ENCODE results near the gene TENM4. TPM values are rescaled to one million over a fixed set of nuclear protein-coding genes. Genes with fewer than 3 reads are reported as not detected.

Gene TENM4
- total and polyA plus RNA-seq, 10 of the 15 experiments (the other 5 are each of a cell fraction or from before 2014, with no cell fraction given), result 0.03 to 0.12 (median 0.06) TPM; not detected in 7

DNA sequence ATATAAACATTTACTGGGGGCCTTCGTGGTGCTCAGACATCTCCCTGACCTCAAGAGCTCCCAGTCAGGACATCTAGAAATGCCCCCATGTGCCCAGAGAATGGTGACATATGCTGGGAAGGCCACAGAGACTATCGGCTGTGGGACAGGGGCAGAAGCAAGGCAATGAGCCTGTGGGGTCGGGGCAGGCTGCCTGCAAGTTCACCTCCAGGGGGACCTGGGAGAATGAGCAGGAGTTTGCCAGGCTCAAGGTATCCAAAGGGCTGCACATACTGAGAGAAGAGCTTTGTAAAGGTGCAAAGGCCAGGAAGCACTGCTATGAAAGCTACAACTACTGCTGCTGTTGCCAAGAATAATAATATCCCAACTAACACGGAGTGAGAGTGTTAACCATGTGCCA lies 233.9 kb downstream of the TENM4 start:
- no peak overlapping the region for H3K4me3 ChIP-seq
- no peaks in the 10 kb centered on the region for H3K9me3 ChIP-seq (replicated peaks; ENCODE audit: control insufficient read depth, insufficient read depth, low read length)
- intact Hi-C loops (cut with micrococcal nuclease; ENCODE audit: unreplicated experiment) (no loop called here), in situ Hi-C loops (cut with MboI) (no loop called here)
- no peak overlapping the region for H2AFZ ChIP-seq (ENCODE audit: control insufficient read depth, low read depth, low read length)
- no peak for DNase-seq (ENCODE audit: low read depth, low spot score)
- H3K4me2 ChIP-seq (ENCODE audit: control insufficient read depth, insufficient read depth), result no peak overlapping the region
- no peak overlapping the region for H3K9ac ChIP-seq (ENCODE audit: control insufficient read depth, insufficient read depth, low read length)
- no peaks in the 10 kb centered on the region for H3K79me2 ChIP-seq (ENCODE audit: control insufficient read depth, insufficient read depth, low read length)
- 13% methylated on average over 4 of the region's 4 CpGs for WGBS (ENCODE audit: insufficient coverage, insufficient replicate concordance, low lambda C conversion rate, missing lambda C conversion rate)
- ChIA-PET SMC1A (ENCODE audit: uncharacterized antibody, unreplicated experiment) (no interaction called here), POLR2A (no interaction called here), RAD21 (ENCODE audit: unreplicated experiment) (no interaction called here), CTCF (no interaction called here)
- no TSS peak for BruUV-seq (replicated peaks)
- H3K27me3 ChIP-seq (replicated peaks in 1 of 2; ENCODE audit: control insufficient read depth in 2 of 2, insufficient read depth in 2 of 2, low read length in 1 of 2), result no peaks in the 10 kb centered on the region
- FAIRE-seq, result peak; percentile 31
- H4K20me1 ChIP-seq (ENCODE audit: control insufficient read depth, insufficient read depth), result no peaks in the 10 kb centered on the region
- no peak overlapping the region for H3K27ac ChIP-seq (ENCODE audit: control insufficient read depth, insufficient read depth)
- TF ChIP-seq SIN3A (IDR thresholded peaks at IDR 0.05; ENCODE audit: low read depth, low read length) (no peak), STAT3 (IDR thresholded peaks at IDR 0.05; ENCODE audit: low read depth, low read length) (no peak), WRNIP1 (IDR thresholded peaks at IDR 0.05; ENCODE audit: borderline replicate concordance, low read depth, low read length) (no peak), KDM1A (IDR thresholded peaks at IDR 0.05; ENCODE audit: borderline replicate concordance) (no peak)
- TF ChIP-seq, protein P1, sequence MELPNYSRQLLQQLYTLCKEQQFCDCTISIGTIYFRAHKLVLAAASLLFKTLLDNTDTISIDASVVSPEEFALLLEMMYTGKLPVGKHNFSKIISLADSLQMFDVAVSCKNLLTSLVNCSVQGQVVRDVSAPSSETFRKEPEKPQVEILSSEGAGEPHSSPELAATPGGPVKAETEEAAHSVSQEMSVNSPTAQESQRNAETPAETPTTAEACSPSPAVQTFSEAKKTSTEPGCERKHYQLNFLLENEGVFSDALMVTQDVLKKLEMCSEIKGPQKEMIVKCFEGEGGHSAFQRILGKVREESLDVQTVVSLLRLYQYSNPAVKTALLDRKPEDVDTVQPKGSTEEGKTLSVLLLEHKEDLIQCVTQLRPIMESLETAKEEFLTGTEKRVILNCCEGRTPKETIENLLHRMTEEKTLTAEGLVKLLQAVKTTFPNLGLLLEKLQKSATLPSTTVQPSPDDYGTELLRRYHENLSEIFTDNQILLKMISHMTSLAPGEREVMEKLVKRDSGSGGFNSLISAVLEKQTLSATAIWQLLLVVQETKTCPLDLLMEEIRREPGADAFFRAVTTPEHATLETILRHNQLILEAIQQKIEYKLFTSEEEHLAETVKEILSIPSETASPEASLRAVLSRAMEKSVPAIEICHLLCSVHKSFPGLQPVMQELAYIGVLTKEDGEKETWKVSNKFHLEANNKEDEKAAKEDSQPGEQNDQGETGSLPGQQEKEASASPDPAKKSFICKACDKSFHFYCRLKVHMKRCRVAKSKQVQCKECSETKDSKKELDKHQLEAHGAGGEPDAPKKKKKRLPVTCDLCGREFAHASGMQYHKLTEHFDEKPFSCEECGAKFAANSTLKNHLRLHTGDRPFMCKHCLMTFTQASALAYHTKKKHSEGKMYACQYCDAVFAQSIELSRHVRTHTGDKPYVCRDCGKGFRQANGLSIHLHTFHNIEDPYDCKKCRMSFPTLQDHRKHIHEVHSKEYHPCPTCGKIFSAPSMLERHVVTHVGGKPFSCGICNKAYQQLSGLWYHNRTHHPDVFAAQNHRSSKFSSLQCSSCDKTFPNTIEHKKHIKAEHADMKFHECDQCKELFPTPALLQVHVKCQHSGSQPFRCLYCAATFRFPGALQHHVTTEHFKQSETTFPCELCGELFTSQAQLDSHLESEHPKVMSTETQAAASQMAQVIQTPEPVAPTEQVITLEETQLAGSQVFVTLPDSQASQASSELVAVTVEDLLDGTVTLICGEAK (IDR thresholded peaks at IDR 0.05; ENCODE audit: borderline replicate concordance), result no peak
- H3K36me3 ChIP-seq (ENCODE audit: control insufficient read depth in 2 of 2, insufficient read depth in 2 of 2, low read length in 1 of 2), result no peaks in the 10 kb centered on the region
- no peak for ATAC-seq
- H3K4me1 ChIP-seq (ENCODE audit: control insufficient read depth, insufficient read depth, low read length), result peaks cover 9% of the 10 kb centered on the region
